ENCODE data around the gene ZDHHC5. TPM values are rescaled to one million over a fixed set of nuclear protein-coding genes. Genes with fewer than 3 reads are reported as not detected.

Gene ZDHHC5
- polyA plus RNA-seq, 1 donor: 48.5 TPM

DNA sequence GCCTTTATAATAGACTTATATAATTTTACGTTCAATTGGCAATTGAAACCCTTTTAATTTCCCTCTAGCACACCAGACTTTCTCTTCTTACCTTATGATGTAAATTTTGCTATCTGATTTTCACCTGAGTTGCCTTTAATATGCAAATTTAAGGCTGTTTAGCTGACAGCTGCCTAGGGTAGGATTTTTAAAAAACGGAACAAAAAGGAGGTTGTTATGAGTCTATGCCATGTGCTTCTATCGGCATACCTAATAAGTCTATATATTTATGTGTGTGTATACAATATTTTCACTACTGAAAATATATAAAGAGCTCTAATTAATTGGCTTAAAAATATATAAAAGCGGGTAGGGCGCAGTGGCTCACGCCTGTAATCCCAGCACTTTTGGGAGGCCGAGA, 61.6 kb downstream of the ZDHHC5 start:
- DNase-seq: no peak

DNA sequence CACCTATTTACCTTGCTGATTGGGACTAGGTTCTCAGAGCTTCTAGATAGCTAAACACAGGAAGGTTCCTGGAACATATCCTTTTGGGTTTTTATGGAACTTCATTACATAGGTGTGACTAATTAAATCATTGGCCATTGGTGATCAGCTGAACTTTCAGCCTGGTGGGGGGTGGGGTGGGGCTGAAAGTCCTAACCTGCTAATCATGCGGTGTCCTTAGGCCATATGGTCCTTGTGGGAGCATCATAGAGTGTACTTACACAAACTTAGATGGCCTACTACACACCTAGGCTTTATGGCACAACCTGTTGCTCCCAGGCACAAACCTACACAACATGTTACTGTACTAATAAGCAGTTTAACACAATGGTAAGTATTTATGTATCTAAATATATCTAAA, 64.7 kb downstream of the ZDHHC5 start:
- no peak for DNase-seq

DNA sequence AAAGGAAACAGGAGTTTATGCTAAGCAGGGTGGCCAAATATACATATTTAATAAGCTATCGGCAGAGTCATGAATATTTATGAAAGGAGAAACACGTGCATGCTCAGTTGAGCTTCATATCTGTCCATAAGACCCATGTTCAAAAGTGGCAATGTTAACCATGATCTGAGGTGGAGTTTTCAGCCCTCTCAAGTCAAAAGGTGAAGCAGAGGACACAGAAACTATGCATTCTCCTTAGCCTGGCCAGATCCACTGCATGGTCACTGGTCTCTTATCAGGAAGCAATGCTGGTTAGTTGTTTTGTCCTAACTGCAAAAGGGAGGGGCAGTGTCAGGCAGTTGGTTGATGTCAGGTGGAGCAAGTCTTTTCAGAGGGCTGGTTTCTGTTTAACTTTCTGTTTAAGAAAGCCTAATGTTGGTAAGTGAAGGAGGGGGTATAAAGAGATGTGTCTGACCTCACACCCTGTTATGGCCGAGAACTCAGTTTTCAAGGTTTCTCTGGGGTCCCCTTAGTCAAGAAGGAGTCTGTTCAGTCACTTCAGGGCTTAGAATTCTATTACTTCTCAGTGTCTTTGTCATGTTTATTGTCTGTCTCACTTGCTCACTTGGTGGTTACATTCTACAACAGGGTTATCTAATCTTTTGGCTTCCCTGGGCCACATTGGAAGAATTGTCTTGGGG, 67.8 kb downstream of the ZDHHC5 start:
- DNase-seq: no peak

GRCh38 chr11:57741132-57742086, 73.5 kb downstream of the ZDHHC5 start, which contains the start of gene SELENOH:
Gene SELENOH, plus strand, starts transcription at chr11:57741491. Its CDS starts 105 bp downstream, at chr11:57741596.
- peak; percentile 96 for DNase-seq

DNA sequence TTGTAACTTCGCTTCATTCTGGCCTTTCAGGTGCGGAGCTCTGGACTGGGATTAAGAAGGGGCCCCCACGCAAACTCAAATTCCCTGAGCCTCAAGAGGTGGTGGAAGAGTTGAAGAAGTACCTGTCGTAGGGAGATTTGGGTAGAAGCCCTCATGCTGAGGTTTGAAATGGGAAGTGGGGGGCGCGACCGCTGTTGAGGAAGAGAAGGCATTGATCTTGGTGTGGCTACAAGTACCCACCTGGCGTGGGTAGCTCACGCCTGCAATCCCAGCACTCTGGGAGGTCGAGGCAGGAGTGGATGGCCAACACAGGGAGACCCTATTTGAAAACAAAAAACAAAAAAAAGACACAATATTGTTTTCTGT, 74.2 kb downstream of the ZDHHC5 start:
- no peak for DNase-seq

DNA sequence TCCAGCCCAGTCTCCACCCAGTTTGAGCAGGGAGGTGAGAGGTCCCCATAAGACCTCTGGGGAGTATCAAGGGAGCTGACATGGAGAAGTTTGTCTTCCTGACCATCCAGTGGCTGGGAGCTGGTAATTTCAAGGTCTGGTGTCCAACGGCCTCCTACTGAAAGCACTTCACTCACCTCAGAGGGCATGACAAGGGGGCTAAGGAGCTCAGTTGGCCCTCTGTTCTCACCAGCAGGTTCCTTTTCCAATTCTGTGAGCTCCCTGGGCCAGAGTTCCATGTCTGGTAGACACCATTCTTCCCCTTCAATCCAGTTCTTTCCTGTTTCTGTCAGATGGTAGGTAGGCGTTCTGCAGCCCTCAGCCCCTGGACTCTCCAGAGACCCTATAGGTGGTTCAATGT, 76.4 kb downstream of the ZDHHC5 start:
- no peak for DNase-seq

DNA sequence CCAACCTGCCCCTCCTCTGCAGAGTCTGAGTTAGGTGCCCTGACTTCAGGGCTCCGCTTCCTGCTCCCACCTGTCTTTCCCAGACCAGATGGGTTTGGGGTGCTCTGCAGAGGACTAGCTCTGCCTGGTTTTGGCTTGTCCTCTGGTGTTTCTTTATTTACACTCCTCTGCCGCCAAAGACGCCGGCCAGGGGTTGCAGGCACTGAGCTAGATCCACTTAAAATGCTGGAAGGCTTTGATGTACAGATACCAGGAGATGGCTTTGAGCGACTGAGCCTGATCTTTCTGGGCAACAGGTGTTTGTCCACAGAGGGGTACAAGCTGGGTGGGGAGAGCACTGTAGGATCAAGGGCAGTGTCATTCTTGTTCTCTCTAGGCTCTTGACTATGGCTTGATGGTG, 77.3 kb downstream of the ZDHHC5 start:
- no peak for DNase-seq

- DNase-seq: no peak
Measured at GRCh38 chr11:57746920-57747319, 79.0 kb downstream of the ZDHHC5 start.

Other genes starting within 250 kb of the ZDHHC5 start
- 27.2 TPM for gene SLC43A3, start 241.0 kb upstream of the ZDHHC5 start, polyA plus RNA-seq (ENCODE audit: insufficient read length)
- 2.5 TPM for gene RTN4RL2, start 207.6 kb upstream of the ZDHHC5 start, polyA plus RNA-seq (ENCODE audit: insufficient read length)
- gene SLC43A1, start 152.4 kb upstream of the ZDHHC5 start, polyA plus RNA-seq (ENCODE audit: insufficient read length): 7.2 TPM
- 32.4 TPM for gene TIMM10, start 137.4 kb upstream of the ZDHHC5 start, polyA plus RNA-seq (ENCODE audit: insufficient read length)
- gene SMTNL1, start 130.5 kb upstream of the ZDHHC5 start, polyA plus RNA-seq (ENCODE audit: insufficient read length): 0.47 TPM
- 31.2 TPM for gene UBE2L6, start 100.4 kb upstream of the ZDHHC5 start, polyA plus RNA-seq (ENCODE audit: insufficient read length)
- 137 TPM for gene SERPING1, start 70.4 kb upstream of the ZDHHC5 start, polyA plus RNA-seq (ENCODE audit: insufficient read length)
- gene YPEL4, start 18.2 kb upstream of the ZDHHC5 start, polyA plus RNA-seq (ENCODE audit: insufficient read length): 5.1 TPM
- gene CLP1, start 10.4 kb upstream of the ZDHHC5 start, polyA plus RNA-seq (ENCODE audit: insufficient read length): 15.6 TPM
- 18.2 TPM for gene MED19, start 44.1 kb downstream of the ZDHHC5 start, polyA plus RNA-seq (ENCODE audit: insufficient read length)
- gene TMX2, start 44.5 kb downstream of the ZDHHC5 start, polyA plus RNA-seq (ENCODE audit: insufficient read length): 123 TPM
- 97.0 TPM for gene SELENOH, start 73.4 kb downstream of the ZDHHC5 start, polyA plus RNA-seq (ENCODE audit: insufficient read length)
- gene BTBD18, start 83.7 kb downstream of the ZDHHC5 start, polyA plus RNA-seq (ENCODE audit: insufficient read length): 0.70 TPM
- gene CTNND1, start 93.7 kb downstream of the ZDHHC5 start, polyA plus RNA-seq (ENCODE audit: insufficient read length): 239 TPM